ENCODE measurements around the gene LRRC75B. TPM values are rescaled to one million over a fixed set of nuclear protein-coding genes. Genes with fewer than 3 reads are reported as not detected.

Gene LRRC75B
- total and polyA plus RNA-seq, 2 of the 8 experiments (the other 6 are each of a cell fraction or from before 2014, with no cell fraction given): 12.2 to 26.6 TPM

DNA sequence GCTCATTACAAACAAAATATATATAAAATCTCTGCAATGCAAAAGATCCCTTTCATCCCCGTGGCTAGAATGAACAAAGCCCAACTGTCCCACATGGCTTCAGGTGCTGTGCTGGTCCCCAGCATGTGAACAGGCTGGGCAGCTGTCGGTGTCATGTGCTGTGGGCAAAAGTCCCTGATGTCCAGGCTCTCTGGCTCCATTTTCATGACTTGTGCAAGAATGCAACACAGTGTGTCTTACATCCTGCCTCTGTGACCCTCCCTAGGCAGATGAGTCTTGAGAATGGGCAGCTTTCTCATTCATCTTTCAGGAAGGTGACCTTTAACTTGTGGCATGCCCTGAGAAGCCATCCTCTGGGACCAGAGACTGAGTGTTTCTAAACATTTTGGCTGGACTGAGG, 52.4 kb downstream of the LRRC75B start (continued):
- TF ChIP-seq, protein P1, sequence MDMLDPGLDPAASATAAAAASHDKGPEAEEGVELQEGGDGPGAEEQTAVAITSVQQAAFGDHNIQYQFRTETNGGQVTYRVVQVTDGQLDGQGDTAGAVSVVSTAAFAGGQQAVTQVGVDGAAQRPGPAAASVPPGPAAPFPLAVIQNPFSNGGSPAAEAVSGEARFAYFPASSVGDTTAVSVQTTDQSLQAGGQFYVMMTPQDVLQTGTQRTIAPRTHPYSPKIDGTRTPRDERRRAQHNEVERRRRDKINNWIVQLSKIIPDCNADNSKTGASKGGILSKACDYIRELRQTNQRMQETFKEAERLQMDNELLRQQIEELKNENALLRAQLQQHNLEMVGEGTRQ (IDR thresholded peaks at IDR 0.05; ENCODE audit: low read length): no peak
- TF ChIP-seq SIN3A (conservative IDR thresholded peaks at IDR 0.05 in 1 of 2, IDR thresholded peaks at IDR 0.05 in 1 of 2; ENCODE audit: low read depth in 1 of 2, low read length in 2 of 2) (no peak), POLR2A (IDR thresholded peaks at IDR 0.05; ENCODE audit: control extremely low read depth in 1 of 2, low read depth in 2 of 2, low read length in 2 of 2) (no peak), GTF2F1 (IDR thresholded peaks at IDR 0.05; ENCODE audit: borderline replicate concordance, low read depth, low read length) (no peak), SP4 (IDR thresholded peaks at IDR 0.05; ENCODE audit: low read length) (no peak), JUND (IDR thresholded peaks at IDR 0.05; ENCODE audit: low read length) (no peak), GABPA (IDR thresholded peaks at IDR 0.05; ENCODE audit: borderline replicate concordance, insufficient read depth, low read length) (no peak), CBX8 (IDR thresholded peaks at IDR 0.05; ENCODE audit: borderline replicate concordance, low read depth, low read length) (no peak)
- TF ChIP-seq, protein P2, sequence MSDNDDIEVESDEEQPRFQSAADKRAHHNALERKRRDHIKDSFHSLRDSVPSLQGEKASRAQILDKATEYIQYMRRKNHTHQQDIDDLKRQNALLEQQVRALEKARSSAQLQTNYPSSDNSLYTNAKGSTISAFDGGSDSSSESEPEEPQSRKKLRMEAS (IDR thresholded peaks at IDR 0.05): no peak
- TF ChIP-seq, protein P3, sequence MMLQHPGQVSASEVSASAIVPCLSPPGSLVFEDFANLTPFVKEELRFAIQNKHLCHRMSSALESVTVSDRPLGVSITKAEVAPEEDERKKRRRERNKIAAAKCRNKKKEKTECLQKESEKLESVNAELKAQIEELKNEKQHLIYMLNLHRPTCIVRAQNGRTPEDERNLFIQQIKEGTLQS (IDR thresholded peaks at IDR 0.05; ENCODE audit: insufficient read depth, low read depth, low read length): no peak
